ENCODE results near the gene LURAP1L. TPM values are rescaled to one million over a fixed set of nuclear protein-coding genes. Genes with fewer than 3 reads are reported as not detected.

LURAP1L gene
- total RNA-seq, 1 donor from 2014 or later = 43.7 TPM

GRCh38 chr9:12785941-12786340, 11.1 kb downstream of the LURAP1L start:
- Histone ChIP-seq H3K4me3 (ENCODE audit: low read depth, low read length) (no peak overlapping the region), H3K27me3 (ENCODE audit: control insufficient read depth, insufficient read depth, low read length) (no peaks in the 10 kb centered on the region), H3K36me3 (ENCODE audit: control insufficient read depth, insufficient read depth, low read length) (peaks cover 1% of the 10 kb centered on the region)
- DNase-seq (ENCODE audit: low read depth) (peak; percentile 73), FAIRE-seq (no peak)
- no peak for TF ChIP-seq CTCF (IDR thresholded peaks at IDR 0.05; ENCODE audit: insufficient read depth, low read length, severe bottlenecking)

GRCh38 chr9:12790001-12790400, 15.2 kb downstream of the LURAP1L start:
- Histone ChIP-seq H3K36me3 (ENCODE audit: control insufficient read depth, insufficient read depth, low read length) (no peaks in the 10 kb centered on the region), H3K27me3 (ENCODE audit: control insufficient read depth, insufficient read depth, low read length) (no peaks in the 10 kb centered on the region), H3K4me3 (ENCODE audit: low read depth, low read length) (no peak overlapping the region)
- DNase-seq (ENCODE audit: low read depth) (no peak), FAIRE-seq (no peak)
- no peak for TF ChIP-seq CTCF (IDR thresholded peaks at IDR 0.05; ENCODE audit: insufficient read depth, low read length, severe bottlenecking)

- Histone ChIP-seq H3K27me3 (ENCODE audit: control insufficient read depth, insufficient read depth, low read length) (no peaks in the 10 kb centered on the region), H3K36me3 (ENCODE audit: control insufficient read depth, insufficient read depth, low read length) (no peaks in the 10 kb centered on the region), H3K4me3 (ENCODE audit: low read depth, low read length) (no peak overlapping the region)
- no peak for TF ChIP-seq CTCF (IDR thresholded peaks at IDR 0.05; ENCODE audit: insufficient read depth, low read length, severe bottlenecking)
- no peak for FAIRE-seq
- no peak for DNase-seq (ENCODE audit: low read depth)
Observed at GRCh38 chr9:12790883-12791282, 16.1 kb downstream of the LURAP1L start.

GRCh38 chr9:12794101-12794799, 19.4 kb downstream of the LURAP1L start:
- no peak overlapping the region for H3K4me3 ChIP-seq (ENCODE audit: low read depth, low read length)
- no peak for TF ChIP-seq CTCF (IDR thresholded peaks at IDR 0.05; ENCODE audit: insufficient read depth, low read length, severe bottlenecking)
- DNase-seq (ENCODE audit: low read depth) (peak; percentile 48), FAIRE-seq (no peak)
- H3K36me3 ChIP-seq (ENCODE audit: control insufficient read depth, insufficient read depth, low read length) = no peaks in the 10 kb centered on the region
- no peaks in the 10 kb centered on the region for H3K27me3 ChIP-seq (ENCODE audit: control insufficient read depth, insufficient read depth, low read length)

- Histone ChIP-seq H3K27me3 (ENCODE audit: control insufficient read depth, insufficient read depth, low read length) (no peaks in the 10 kb centered on the region), H3K36me3 (ENCODE audit: control insufficient read depth, insufficient read depth, low read length) (no peaks in the 10 kb centered on the region), H3K4me3 (ENCODE audit: low read depth, low read length) (no peak overlapping the region)
- no peak for FAIRE-seq
- no peak for TF ChIP-seq CTCF (IDR thresholded peaks at IDR 0.05; ENCODE audit: insufficient read depth, low read length, severe bottlenecking)
- DNase-seq (ENCODE audit: low read depth) = no peak
Observed at GRCh38 chr9:12796601-12797000, 21.8 kb downstream of the LURAP1L start.

GRCh38 chr9:12797037-12797436, 22.2 kb downstream of the LURAP1L start:
- H3K4me3 ChIP-seq (ENCODE audit: low read depth, low read length) = no peak overlapping the region
- FAIRE-seq (no peak), DNase-seq (ENCODE audit: low read depth) (peak; percentile 27)
- H3K36me3 ChIP-seq (ENCODE audit: control insufficient read depth, insufficient read depth, low read length) = no peaks in the 10 kb centered on the region
- TF ChIP-seq CTCF (IDR thresholded peaks at IDR 0.05; ENCODE audit: insufficient read depth, low read length, severe bottlenecking) = no peak
- no peaks in the 10 kb centered on the region for H3K27me3 ChIP-seq (ENCODE audit: control insufficient read depth, insufficient read depth, low read length)

All from bronchial epithelial cell (primary cell).